ENCODE measurements around the gene PHOX2A. TPM values are rescaled to one million over a fixed set of nuclear protein-coding genes. Genes with fewer than 3 reads are reported as not detected.

The PHOX2A gene
- total and polyA plus RNA-seq, 12 donors = not detected

- no peak overlapping the region for H3K4me3 ChIP-seq
- intact Hi-C loops (cut with DNase I) = no loop called here
- H3K4me1 ChIP-seq = no peaks in the 10 kb centered on the region
- no peak for TF ChIP-seq CTCF (IDR thresholded peaks at IDR 0.05)
- ATAC-seq = no peak
- H3K36me3 ChIP-seq = no peaks in the 10 kb centered on the region
- 84 to 85% methylated on average over 2 of the region's 2 CpGs for WGBS, 2 donors
- no peaks in the 10 kb centered on the region for H3K9me3 ChIP-seq
- peaks cover 0 to 38% (median 2%) of the 10 kb centered on the region in 7 donors for H3K27me3 ChIP-seq
- H3K27ac ChIP-seq = no peak overlapping the region
- no peak for DNase-seq
Observed at GRCh38 chr11:72257570-72257969, 13.6 kb upstream of the PHOX2A start.

- no peaks in the 10 kb centered on the region for H3K36me3 ChIP-seq
- H3K27ac ChIP-seq = no peak overlapping the region
- ATAC-seq = no peak
- intact Hi-C loops (cut with DNase I) = no loop called here
- H3K9me3 ChIP-seq = no peaks in the 10 kb centered on the region
- 80 to 89% methylated on average over 5 of the region's 5 CpGs for WGBS, 2 donors
- H3K4me1 ChIP-seq = no peaks in the 10 kb centered on the region
- TF ChIP-seq CTCF (IDR thresholded peaks at IDR 0.05) = no peak
- H3K27me3 ChIP-seq = peaks cover 0 to 44% (median 25%) of the 10 kb centered on the region in 7 donors
- no peak overlapping the region for H3K4me3 ChIP-seq
- no peak for DNase-seq
Observed at GRCh38 chr11:72254299-72254993, 10.5 kb upstream of the PHOX2A start.

DNA sequence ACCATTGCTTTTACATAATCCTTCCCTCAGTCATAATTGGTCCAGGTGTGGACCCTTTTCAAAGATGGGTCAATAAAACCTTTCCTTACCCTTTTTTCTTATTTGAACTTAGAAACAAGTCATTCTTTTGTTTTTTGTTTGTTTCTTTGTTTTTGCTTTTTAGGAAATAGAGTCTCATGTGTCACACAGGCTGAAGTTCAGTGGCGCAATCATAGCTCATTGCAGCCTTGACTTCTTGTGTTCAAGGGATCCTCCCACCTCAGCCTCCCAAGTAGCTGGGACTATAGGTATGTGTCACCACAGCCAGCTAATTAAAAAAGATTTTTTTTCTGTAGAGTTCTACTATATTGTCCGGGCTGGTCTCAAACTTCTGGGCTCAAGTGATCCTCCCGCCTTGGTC lies 9.4 kb upstream of the PHOX2A start:
- ATAC-seq = no peak
- WGBS, 2 donors = 95 to 96% methylated on average over 3 of the region's 3 CpGs
- no peaks in the 10 kb centered on the region for H3K4me1 ChIP-seq
- intact Hi-C loops (cut with DNase I) = no loop called here
- no peaks in the 10 kb centered on the region for H3K9me3 ChIP-seq
- H3K4me3 ChIP-seq = no peak overlapping the region
- no peak overlapping the region for H3K27ac ChIP-seq
- DNase-seq = no peak
- H3K27me3 ChIP-seq = peaks cover 0 to 52% (median 36%) of the 10 kb centered on the region in 7 donors
- H3K36me3 ChIP-seq = no peaks in the 10 kb centered on the region
- TF ChIP-seq CTCF (IDR thresholded peaks at IDR 0.05) = no peak

DNA sequence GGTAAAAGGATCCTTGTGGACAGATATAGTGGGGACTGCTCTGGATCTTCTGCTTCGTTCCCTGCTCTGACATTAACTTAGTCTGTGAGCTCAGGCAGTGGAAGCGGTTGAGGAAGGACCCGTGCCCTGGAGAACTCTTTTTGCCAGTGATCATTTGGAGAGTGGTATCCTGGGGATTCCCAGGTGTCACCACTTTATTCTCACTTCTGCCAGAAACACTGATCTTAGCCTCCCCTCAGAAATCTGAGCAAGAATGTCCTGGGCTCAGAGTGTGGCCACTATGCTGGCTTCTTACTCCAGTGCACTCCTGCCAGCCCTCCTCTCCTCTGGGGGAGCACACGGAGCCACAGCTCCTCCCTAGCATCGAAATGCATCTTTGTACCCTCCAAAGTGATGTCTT lies 7.6 kb upstream of the PHOX2A start:
- Histone ChIP-seq H3K36me3 (no peaks in the 10 kb centered on the region), H3K27ac (no peak overlapping the region), H3K4me3 (no peak overlapping the region), H3K9me3 (no peaks in the 10 kb centered on the region), H3K27me3 (peaks cover 0 to 70% (median 54%) of the 10 kb centered on the region in 7 donors), H3K4me1 (no peaks in the 10 kb centered on the region)
- no peak for TF ChIP-seq CTCF (IDR thresholded peaks at IDR 0.05)
- DNase-seq (no peak), ATAC-seq (no peak)
- WGBS, 2 donors = 69 to 72% methylated on average over 5 of the region's 5 CpGs
- intact Hi-C loops (cut with DNase I) = no loop called here
